ENCODE measurements around the gene NINL.

NINL gene

GRCh38 chr20:25486377-25486776 lies 99.0 kb downstream of the NINL start:
- no CpG with 5 or more reads among the region's 9 CpGs for WGBS, 2 donors (ENCODE audit: extremely low coverage in 2 of 2, insufficient read length in 2 of 2, insufficient replicate concordance in 1 of 2)
- no peak overlapping the region for H3K23ac ChIP-seq (ENCODE audit: low read depth, low read length, poor library complexity)
- no peak overlapping the region for H3K4me3 ChIP-seq (ENCODE audit: low read length in 2 of 2)
- no peak overlapping the region for H2BK15ac ChIP-seq (ENCODE audit: low read length)
- peaks cover 28 to 88% of the 10 kb centered on the region in 2 donors for H3K36me3 ChIP-seq (replicated peaks in 1 of 2; ENCODE audit: control insufficient read depth in 2 of 2, insufficient read depth in 2 of 2, low read length in 2 of 2)
- H3K27me3 ChIP-seq (ENCODE audit: control insufficient read depth in 3 of 3, insufficient read depth in 3 of 3, low read depth in 1 of 3, low read length in 3 of 3): no peaks in the 10 kb centered on the region
- H3K9me3 ChIP-seq (replicated peaks in 1 of 2; ENCODE audit: control insufficient read depth in 2 of 2, insufficient read depth in 1 of 2, low read depth in 1 of 2, low read length in 2 of 2): no peaks in the 10 kb centered on the region
- no peak overlapping the region for H2BK12ac ChIP-seq (ENCODE audit: low read length)
- no peak overlapping the region for H2BK120ac ChIP-seq (ENCODE audit: low read depth, low read length)
- no peak overlapping the region for H3K9ac ChIP-seq (ENCODE audit: low read depth, low read length, poor library complexity)
- no peak overlapping the region for H2BK5ac ChIP-seq (ENCODE audit: low read length)
- no peaks in the 10 kb centered on the region for H3K79me1 ChIP-seq (ENCODE audit: low read depth, low read length)
- DNase-seq (ENCODE audit: low spot score): no peak
- no peak overlapping the region for H3K18ac ChIP-seq (ENCODE audit: low read length)
- H3K4ac ChIP-seq (ENCODE audit: low read length): no peak overlapping the region
- no peak overlapping the region for H3K27ac ChIP-seq (replicated peaks; ENCODE audit: low read length)
- H4K91ac ChIP-seq (ENCODE audit: low read depth, low read length, poor library complexity): no peak overlapping the region
- no peak overlapping the region for H3K14ac ChIP-seq (ENCODE audit: low read length)
- no peak overlapping the region for H3K4me2 ChIP-seq (ENCODE audit: insufficient read depth, low read length, poor library complexity, severe bottlenecking)
- H3K4me1 ChIP-seq (ENCODE audit: control insufficient read depth in 2 of 2, insufficient read depth in 1 of 2, low read depth in 1 of 2, low read length in 2 of 2): peaks cover 0 to 5% of the 10 kb centered on the region in 2 donors
- no peak overlapping the region for H2AK5ac ChIP-seq (ENCODE audit: low read depth, low read length)
- H4K8ac ChIP-seq (ENCODE audit: low read depth, low read length): no peak overlapping the region
- no peak overlapping the region for H2AFZ ChIP-seq (ENCODE audit: low read length)

GRCh38 chr20:25485872-25486271 lies 99.5 kb downstream of the NINL start:
- Histone ChIP-seq H4K91ac (ENCODE audit: low read depth, low read length, poor library complexity) (no peak overlapping the region), H3K4me3 (ENCODE audit: low read length in 2 of 2) (no peak overlapping the region), H3K4me1 (ENCODE audit: control insufficient read depth in 2 of 2, insufficient read depth in 1 of 2, low read depth in 1 of 2, low read length in 2 of 2) (peaks cover 0 to 5% of the 10 kb centered on the region in 2 donors), H3K36me3 (replicated peaks in 1 of 2; ENCODE audit: control insufficient read depth in 2 of 2, insufficient read depth in 2 of 2, low read length in 2 of 2) (peaks cover 28 to 88% of the 10 kb centered on the region in 2 donors), H3K23ac (ENCODE audit: low read depth, low read length, poor library complexity) (no peak overlapping the region), H3K9ac (ENCODE audit: low read depth, low read length, poor library complexity) (no peak overlapping the region), H3K14ac (ENCODE audit: low read length) (no peak overlapping the region), H3K4me2 (ENCODE audit: insufficient read depth, low read length, poor library complexity, severe bottlenecking) (no peak overlapping the region), H4K8ac (ENCODE audit: low read depth, low read length) (no peak overlapping the region), H3K79me1 (ENCODE audit: low read depth, low read length) (no peaks in the 10 kb centered on the region), H3K27me3 (ENCODE audit: control insufficient read depth in 3 of 3, insufficient read depth in 3 of 3, low read depth in 1 of 3, low read length in 3 of 3) (no peaks in the 10 kb centered on the region), H2BK120ac (ENCODE audit: low read depth, low read length) (no peak overlapping the region), H3K27ac (replicated peaks; ENCODE audit: low read length) (no peak overlapping the region), H3K4ac (ENCODE audit: low read length) (no peak overlapping the region), H2AFZ (ENCODE audit: low read length) (no peak overlapping the region), H2BK5ac (ENCODE audit: low read length) (no peak overlapping the region), H2BK15ac (ENCODE audit: low read length) (no peak overlapping the region), H2BK12ac (ENCODE audit: low read length) (no peak overlapping the region), H3K18ac (ENCODE audit: low read length) (no peak overlapping the region), H3K9me3 (replicated peaks in 1 of 2; ENCODE audit: control insufficient read depth in 2 of 2, insufficient read depth in 1 of 2, low read depth in 1 of 2, low read length in 2 of 2) (no peaks in the 10 kb centered on the region), H2AK5ac (ENCODE audit: low read depth, low read length) (no peak overlapping the region)
- DNase-seq (ENCODE audit: low spot score): no peak
- WGBS, 2 donors (ENCODE audit: extremely low coverage in 2 of 2, insufficient read length in 2 of 2, insufficient replicate concordance in 1 of 2): no CpG with 5 or more reads among the region's 2 CpGs

- H3K9me3 ChIP-seq (replicated peaks in 1 of 2; ENCODE audit: control insufficient read depth in 2 of 2, insufficient read depth in 1 of 2, low read depth in 1 of 2, low read length in 2 of 2): no peaks in the 10 kb centered on the region
- DNase-seq (ENCODE audit: low spot score): no peak
- no peak overlapping the region for H2AK5ac ChIP-seq (ENCODE audit: low read depth, low read length)
- H3K27me3 ChIP-seq (ENCODE audit: control insufficient read depth in 3 of 3, insufficient read depth in 3 of 3, low read depth in 1 of 3, low read length in 3 of 3): no peaks in the 10 kb centered on the region
- no peak overlapping the region for H2BK15ac ChIP-seq (ENCODE audit: low read length)
- H3K4ac ChIP-seq (ENCODE audit: low read length): no peak overlapping the region
- H3K18ac ChIP-seq (ENCODE audit: low read length): no peak overlapping the region
- no peak overlapping the region for H2AFZ ChIP-seq (ENCODE audit: low read length)
- H4K8ac ChIP-seq (ENCODE audit: low read depth, low read length): no peak overlapping the region
- H3K36me3 ChIP-seq (replicated peaks in 1 of 2; ENCODE audit: control insufficient read depth in 2 of 2, insufficient read depth in 2 of 2, low read length in 2 of 2): peaks cover 27 to 91% of the 10 kb centered on the region in 2 donors
- no peak overlapping the region for H3K9ac ChIP-seq (ENCODE audit: low read depth, low read length, poor library complexity)
- peaks cover 0 to 5% of the 10 kb centered on the region in 2 donors for H3K4me1 ChIP-seq (ENCODE audit: control insufficient read depth in 2 of 2, insufficient read depth in 1 of 2, low read depth in 1 of 2, low read length in 2 of 2)
- H2BK5ac ChIP-seq (ENCODE audit: low read length): no peak overlapping the region
- H2BK120ac ChIP-seq (ENCODE audit: low read depth, low read length): no peak overlapping the region
- no peak overlapping the region for H3K14ac ChIP-seq (ENCODE audit: low read length)
- no peak overlapping the region for H3K4me3 ChIP-seq (ENCODE audit: low read length in 2 of 2)
- no peak overlapping the region for H3K27ac ChIP-seq (replicated peaks; ENCODE audit: low read length)
- WGBS, 2 donors (ENCODE audit: extremely low coverage in 2 of 2, insufficient read length in 2 of 2, insufficient replicate concordance in 1 of 2): no CpG with 5 or more reads among the region's 12 CpGs
- H4K91ac ChIP-seq (ENCODE audit: low read depth, low read length, poor library complexity): no peak overlapping the region
- no peak overlapping the region for H3K23ac ChIP-seq (ENCODE audit: low read depth, low read length, poor library complexity)
- H3K79me1 ChIP-seq (ENCODE audit: low read depth, low read length): no peaks in the 10 kb centered on the region
- H3K4me2 ChIP-seq (ENCODE audit: insufficient read depth, low read length, poor library complexity, severe bottlenecking): no peak overlapping the region
- H2BK12ac ChIP-seq (ENCODE audit: low read length): no peak overlapping the region
Measured at GRCh38 chr20:25484911-25485511, 100.3 kb downstream of the NINL start.

GRCh38 chr20:25484224-25484846 lies 101.0 kb downstream of the NINL start:
- Histone ChIP-seq H3K79me1 (ENCODE audit: low read depth, low read length) (no peaks in the 10 kb centered on the region), H3K14ac (ENCODE audit: low read length) (no peak overlapping the region), H3K4me2 (ENCODE audit: insufficient read depth, low read length, poor library complexity, severe bottlenecking) (no peak overlapping the region), H3K9me3 (replicated peaks in 1 of 2; ENCODE audit: control insufficient read depth in 2 of 2, insufficient read depth in 1 of 2, low read depth in 1 of 2, low read length in 2 of 2) (no peaks in the 10 kb centered on the region), H2BK12ac (ENCODE audit: low read length) (no peak overlapping the region), H3K23ac (ENCODE audit: low read depth, low read length, poor library complexity) (no peak overlapping the region), H3K18ac (ENCODE audit: low read length) (no peak overlapping the region), H2BK120ac (ENCODE audit: low read depth, low read length) (no peak overlapping the region), H3K27me3 (ENCODE audit: control insufficient read depth in 3 of 3, insufficient read depth in 3 of 3, low read depth in 1 of 3, low read length in 3 of 3) (no peaks in the 10 kb centered on the region), H2BK15ac (ENCODE audit: low read length) (no peak overlapping the region), H3K36me3 (replicated peaks in 1 of 2; ENCODE audit: control insufficient read depth in 2 of 2, insufficient read depth in 2 of 2, low read length in 2 of 2) (peaks cover 29 to 91% of the 10 kb centered on the region in 2 donors), H2AFZ (ENCODE audit: low read length) (no peak overlapping the region), H3K4me1 (ENCODE audit: control insufficient read depth in 2 of 2, insufficient read depth in 1 of 2, low read depth in 1 of 2, low read length in 2 of 2) (peaks cover 0 to 2% of the 10 kb centered on the region in 2 donors), H2BK5ac (ENCODE audit: low read length) (no peak overlapping the region), H4K8ac (ENCODE audit: low read depth, low read length) (no peak overlapping the region), H3K4me3 (ENCODE audit: low read length in 2 of 2) (no peak overlapping the region), H4K91ac (ENCODE audit: low read depth, low read length, poor library complexity) (no peak overlapping the region), H3K9ac (ENCODE audit: low read depth, low read length, poor library complexity) (no peak overlapping the region), H2AK5ac (ENCODE audit: low read depth, low read length) (no peak overlapping the region), H3K4ac (ENCODE audit: low read length) (no peak overlapping the region), H3K27ac (replicated peaks; ENCODE audit: low read length) (no peak overlapping the region)
- WGBS, 2 donors (ENCODE audit: extremely low coverage in 2 of 2, insufficient read length in 2 of 2, insufficient replicate concordance in 1 of 2): no CpG with 5 or more reads among the region's 9 CpGs
- DNase-seq (ENCODE audit: low spot score): no peak

Measured in neuronal stem cell (in vitro differentiated cells).